Measurements from ENCODE around the gene SERGEF.

DNA sequence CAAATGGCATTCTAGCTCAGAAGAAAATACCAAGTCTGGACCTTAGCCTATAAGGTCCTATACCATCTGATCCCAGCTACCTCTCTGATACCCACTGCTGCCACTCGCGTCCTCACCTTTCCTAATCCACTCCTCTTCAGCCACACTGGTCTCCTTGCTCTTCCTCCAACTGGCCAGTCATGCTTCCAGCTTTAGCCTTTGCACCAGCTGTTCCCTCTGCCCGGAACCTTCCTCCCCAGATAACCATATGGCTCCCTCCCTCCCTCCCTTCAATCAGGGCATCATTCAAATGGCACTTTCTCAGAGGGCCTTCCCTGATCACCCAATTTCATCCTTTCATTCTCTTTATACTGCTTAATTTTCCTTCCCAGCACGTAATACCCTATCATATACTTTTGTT lies 210.4 kb downstream of the SERGEF start:
- TF ChIP-seq TAF1 (conservative IDR thresholded peaks at IDR 0.05), result no peak
- TF ChIP-seq, protein P1, sequence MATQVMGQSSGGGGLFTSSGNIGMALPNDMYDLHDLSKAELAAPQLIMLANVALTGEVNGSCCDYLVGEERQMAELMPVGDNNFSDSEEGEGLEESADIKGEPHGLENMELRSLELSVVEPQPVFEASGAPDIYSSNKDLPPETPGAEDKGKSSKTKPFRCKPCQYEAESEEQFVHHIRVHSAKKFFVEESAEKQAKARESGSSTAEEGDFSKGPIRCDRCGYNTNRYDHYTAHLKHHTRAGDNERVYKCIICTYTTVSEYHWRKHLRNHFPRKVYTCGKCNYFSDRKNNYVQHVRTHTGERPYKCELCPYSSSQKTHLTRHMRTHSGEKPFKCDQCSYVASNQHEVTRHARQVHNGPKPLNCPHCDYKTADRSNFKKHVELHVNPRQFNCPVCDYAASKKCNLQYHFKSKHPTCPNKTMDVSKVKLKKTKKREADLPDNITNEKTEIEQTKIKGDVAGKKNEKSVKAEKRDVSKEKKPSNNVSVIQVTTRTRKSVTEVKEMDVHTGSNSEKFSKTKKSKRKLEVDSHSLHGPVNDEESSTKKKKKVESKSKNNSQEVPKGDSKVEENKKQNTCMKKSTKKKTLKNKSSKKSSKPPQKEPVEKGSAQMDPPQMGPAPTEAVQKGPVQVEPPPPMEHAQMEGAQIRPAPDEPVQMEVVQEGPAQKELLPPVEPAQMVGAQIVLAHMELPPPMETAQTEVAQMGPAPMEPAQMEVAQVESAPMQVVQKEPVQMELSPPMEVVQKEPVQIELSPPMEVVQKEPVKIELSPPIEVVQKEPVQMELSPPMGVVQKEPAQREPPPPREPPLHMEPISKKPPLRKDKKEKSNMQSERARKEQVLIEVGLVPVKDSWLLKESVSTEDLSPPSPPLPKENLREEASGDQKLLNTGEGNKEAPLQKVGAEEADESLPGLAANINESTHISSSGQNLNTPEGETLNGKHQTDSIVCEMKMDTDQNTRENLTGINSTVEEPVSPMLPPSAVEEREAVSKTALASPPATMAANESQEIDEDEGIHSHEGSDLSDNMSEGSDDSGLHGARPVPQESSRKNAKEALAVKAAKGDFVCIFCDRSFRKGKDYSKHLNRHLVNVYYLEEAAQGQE (IDR thresholded peaks at IDR 0.05), result no peak
- TF ChIP-seq, protein P2, sequence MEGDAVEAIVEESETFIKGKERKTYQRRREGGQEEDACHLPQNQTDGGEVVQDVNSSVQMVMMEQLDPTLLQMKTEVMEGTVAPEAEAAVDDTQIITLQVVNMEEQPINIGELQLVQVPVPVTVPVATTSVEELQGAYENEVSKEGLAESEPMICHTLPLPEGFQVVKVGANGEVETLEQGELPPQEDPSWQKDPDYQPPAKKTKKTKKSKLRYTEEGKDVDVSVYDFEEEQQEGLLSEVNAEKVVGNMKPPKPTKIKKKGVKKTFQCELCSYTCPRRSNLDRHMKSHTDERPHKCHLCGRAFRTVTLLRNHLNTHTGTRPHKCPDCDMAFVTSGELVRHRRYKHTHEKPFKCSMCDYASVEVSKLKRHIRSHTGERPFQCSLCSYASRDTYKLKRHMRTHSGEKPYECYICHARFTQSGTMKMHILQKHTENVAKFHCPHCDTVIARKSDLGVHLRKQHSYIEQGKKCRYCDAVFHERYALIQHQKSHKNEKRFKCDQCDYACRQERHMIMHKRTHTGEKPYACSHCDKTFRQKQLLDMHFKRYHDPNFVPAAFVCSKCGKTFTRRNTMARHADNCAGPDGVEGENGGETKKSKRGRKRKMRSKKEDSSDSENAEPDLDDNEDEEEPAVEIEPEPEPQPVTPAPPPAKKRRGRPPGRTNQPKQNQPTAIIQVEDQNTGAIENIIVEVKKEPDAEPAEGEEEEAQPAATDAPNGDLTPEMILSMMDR (IDR thresholded peaks at IDR 0.05; ENCODE audit: low read depth, low read length, missing input control), result no peak
- TF ChIP-seq RAD21 (IDR thresholded peaks at IDR 0.05), result no peak
- no peak for TF ChIP-seq FOXA1 (IDR thresholded peaks at IDR 0.05)
- no peak for TF ChIP-seq EGR1 (IDR thresholded peaks at IDR 0.05; ENCODE audit: low read depth in 2 of 2)
- TF ChIP-seq YY1 (IDR thresholded peaks at IDR 0.05), result no peak
- TF ChIP-seq, protein P3, sequence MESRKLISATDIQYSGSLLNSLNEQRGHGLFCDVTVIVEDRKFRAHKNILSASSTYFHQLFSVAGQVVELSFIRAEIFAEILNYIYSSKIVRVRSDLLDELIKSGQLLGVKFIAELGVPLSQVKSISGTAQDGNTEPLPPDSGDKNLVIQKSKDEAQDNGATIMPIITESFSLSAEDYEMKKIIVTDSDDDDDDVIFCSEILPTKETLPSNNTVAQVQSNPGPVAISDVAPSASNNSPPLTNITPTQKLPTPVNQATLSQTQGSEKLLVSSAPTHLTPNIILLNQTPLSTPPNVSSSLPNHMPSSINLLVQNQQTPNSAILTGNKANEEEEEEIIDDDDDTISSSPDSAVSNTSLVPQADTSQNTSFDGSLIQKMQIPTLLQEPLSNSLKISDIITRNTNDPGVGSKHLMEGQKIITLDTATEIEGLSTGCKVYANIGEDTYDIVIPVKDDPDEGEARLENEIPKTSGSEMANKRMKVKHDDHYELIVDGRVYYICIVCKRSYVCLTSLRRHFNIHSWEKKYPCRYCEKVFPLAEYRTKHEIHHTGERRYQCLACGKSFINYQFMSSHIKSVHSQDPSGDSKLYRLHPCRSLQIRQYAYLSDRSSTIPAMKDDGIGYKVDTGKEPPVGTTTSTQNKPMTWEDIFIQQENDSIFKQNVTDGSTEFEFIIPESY (IDR thresholded peaks at IDR 0.05), result no peak
- no peak for TF ChIP-seq JUND (IDR thresholded peaks at IDR 0.05)
